Neural cell (in vitro differentiated cells): ENCODE results near the gene SDHC.

ENCODE experiments used
- CTCF ChIP-seq: fragments of 450-650 bp; IDR thresholded peaks from 2 replicates; pipeline ENCODE4 v1.5.1; 2014; ENCODE audit warnings: antibody characterized with exemption, mild to moderate bottlenecking, moderate library complexity; ENCODE audit not compliant: poor library complexity, severe bottlenecking
- EZH2 ChIP-seq: fragments of 200-600, 300-800 bp; shearing (Covaris generic), sonication (generic); IDR thresholded peaks from 2 replicates; pipeline ENCODE4 v1.6.1; 2014; ENCODE audit warnings: antibody characterized with exemption, low read length, borderline replicate concordance, mild to moderate bottlenecking; ENCODE audit not compliant: insufficient read depth, poor library complexity, severe bottlenecking
- POLR2AphosphoS5 ChIP-seq: IDR thresholded peaks from 2 replicates; pipeline ENCODE4 v1.6.1; 2012
- RAD21 ChIP-seq: fragments of 450-650 bp; conservative IDR thresholded peaks from 2 replicates; pipeline ENCODE4 v1.6.1; 2014; ENCODE audit warnings: antibody characterized with exemption, mild to moderate bottlenecking, moderate library complexity
- REST ChIP-seq: IDR thresholded peaks from 2 replicates; pipeline ENCODE4 v1.6.1; 2012; ENCODE audit warnings: borderline replicate concordance
- TAF1 ChIP-seq: IDR thresholded peaks from 2 replicates; pipeline ENCODE4 v1.6.1; 2012; ENCODE audit warnings: low read depth

- TF ChIP-seq CTCF (no peak), RAD21 (no peak), EZH2 (no peak), TAF1 (no peak), REST (peak; percentile 16), POLR2AphosphoS5 (peak; percentile 80)
These were observed 75.7 kb downstream of the SDHC start for GRCh38 chr1:161389691-161390558.
